Measurements from ENCODE around the gene CPVL. TPM values are rescaled to one million over a fixed set of nuclear protein-coding genes. Genes with fewer than 3 reads are reported as not detected.

The CPVL gene
- polyA plus RNA-seq, 3 donors = 410 to 1,111 (median 1,108) TPM

DNA sequence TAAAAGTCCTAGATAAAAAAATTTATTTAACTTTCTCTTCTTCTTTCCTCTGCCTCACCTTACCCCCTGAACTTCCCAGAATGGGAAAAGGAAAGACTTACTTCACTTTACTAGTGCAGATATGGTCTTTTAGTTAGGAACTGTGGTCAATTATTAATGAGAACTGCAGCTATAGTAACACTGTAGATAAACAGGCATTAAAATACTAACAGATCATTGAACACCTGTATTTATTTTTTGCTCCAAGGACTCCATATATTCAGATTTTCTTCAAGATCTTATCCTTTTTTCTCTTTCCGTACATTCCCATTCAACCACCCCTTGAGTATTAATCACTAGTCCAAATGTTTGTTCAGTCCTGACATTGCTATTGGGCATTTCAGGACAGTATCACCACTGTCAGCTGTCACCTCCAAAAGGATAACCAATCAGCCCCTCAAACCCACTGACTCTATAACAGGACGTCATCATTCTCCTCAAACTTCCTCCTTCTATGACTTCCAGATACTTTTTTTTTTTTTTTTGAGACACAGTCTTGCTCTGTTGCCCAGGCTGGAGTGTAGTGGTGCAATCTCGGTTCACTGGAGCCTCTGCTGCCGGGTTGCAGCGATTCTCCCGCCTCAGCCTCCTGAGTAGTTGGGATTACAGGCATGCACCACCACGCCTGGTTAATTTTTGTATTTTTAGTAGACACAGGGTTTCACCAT is 4.2 kb downstream of the CPVL start:
- H3K27me3 Mint-ChIP-seq (ENCODE audit: low read depth in 3 of 3) = no peaks in the 10 kb centered on the region
- Histone ChIP-seq H3K27ac (ENCODE audit: low read depth in 1 of 2, low read length in 2 of 2) (peak overlapping the region; percentile 64 to 69), H3K9ac (ENCODE audit: insufficient read depth, low read length, poor library complexity, severe bottlenecking) (peak overlapping the region; percentile 17), H3K4me1 (ENCODE audit: control insufficient read depth in 1 of 2, insufficient read depth in 2 of 2, low read length in 2 of 2) (peaks cover 95% of the 10 kb centered on the region in 2 donors), H3K27me3 (ENCODE audit: control insufficient read depth in 2 of 2, insufficient read depth in 2 of 2, low read length in 2 of 2) (no peaks in the 10 kb centered on the region), H3K4me2 (replicated peaks; ENCODE audit: extremely low read depth, low read length, poor library complexity, severe bottlenecking) (peak overlapping the region; percentile 94), H4K20me1 (ENCODE audit: insufficient read depth, low read length) (peaks cover 13% of the 10 kb centered on the region), H2AFZ (ENCODE audit: insufficient read depth, low read depth, low read length, poor library complexity, severe bottlenecking) (no peak overlapping the region), H3K79me2 (ENCODE audit: insufficient read depth, low read length) (peaks cover 96% of the 10 kb centered on the region), H3K9me3 (replicated peaks in 1 of 2; ENCODE audit: control insufficient read depth in 1 of 2, insufficient read depth in 1 of 2, low read length in 2 of 2) (no peaks in the 10 kb centered on the region), H3K4me3 (replicated peaks in 1 of 3; ENCODE audit: low read depth in 2 of 3, low read length in 3 of 3) (peak overlapping the region; percentile 5 to 98 (median 69)), H3K36me3 (replicated peaks in 1 of 2; ENCODE audit: control insufficient read depth in 1 of 2, insufficient read depth in 2 of 2, low read length in 2 of 2) (peaks cover 0 to 8% of the 10 kb centered on the region in 2 donors)
- H3K36me3 Mint-ChIP-seq = peaks cover 8 to 23% of the 10 kb centered on the region in 2 donors
- peaks cover 94% of the 10 kb centered on the region for H3K4me1 Mint-ChIP-seq
- intact Hi-C loops (cut with micrococcal nuclease) = loop anchor here in 1 of 2 donors (10.0 kb wide), 1 partner anchor 53 kb away; the partner anchor contains the start of gene CHN2
- TF ChIP-seq, protein P1, sequence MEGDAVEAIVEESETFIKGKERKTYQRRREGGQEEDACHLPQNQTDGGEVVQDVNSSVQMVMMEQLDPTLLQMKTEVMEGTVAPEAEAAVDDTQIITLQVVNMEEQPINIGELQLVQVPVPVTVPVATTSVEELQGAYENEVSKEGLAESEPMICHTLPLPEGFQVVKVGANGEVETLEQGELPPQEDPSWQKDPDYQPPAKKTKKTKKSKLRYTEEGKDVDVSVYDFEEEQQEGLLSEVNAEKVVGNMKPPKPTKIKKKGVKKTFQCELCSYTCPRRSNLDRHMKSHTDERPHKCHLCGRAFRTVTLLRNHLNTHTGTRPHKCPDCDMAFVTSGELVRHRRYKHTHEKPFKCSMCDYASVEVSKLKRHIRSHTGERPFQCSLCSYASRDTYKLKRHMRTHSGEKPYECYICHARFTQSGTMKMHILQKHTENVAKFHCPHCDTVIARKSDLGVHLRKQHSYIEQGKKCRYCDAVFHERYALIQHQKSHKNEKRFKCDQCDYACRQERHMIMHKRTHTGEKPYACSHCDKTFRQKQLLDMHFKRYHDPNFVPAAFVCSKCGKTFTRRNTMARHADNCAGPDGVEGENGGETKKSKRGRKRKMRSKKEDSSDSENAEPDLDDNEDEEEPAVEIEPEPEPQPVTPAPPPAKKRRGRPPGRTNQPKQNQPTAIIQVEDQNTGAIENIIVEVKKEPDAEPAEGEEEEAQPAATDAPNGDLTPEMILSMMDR (IDR thresholded peaks at IDR 0.05) = no peak
- peaks cover 0 to 3% (median 0%) of the 10 kb centered on the region in 7 donors for H3K9me3 Mint-ChIP-seq
- H3K4me3 Mint-ChIP-seq = peak overlapping the region; percentile 47 to 100
- WGBS (ENCODE audit: insufficient coverage) = 23% methylated on average over 4 of the region's 7 CpGs
- H3K27ac Mint-ChIP-seq = peak overlapping the region; percentile 81 to 98 (median 92)
- DNase-seq = peak; percentile 45 to 90 (median 80)

DNA sequence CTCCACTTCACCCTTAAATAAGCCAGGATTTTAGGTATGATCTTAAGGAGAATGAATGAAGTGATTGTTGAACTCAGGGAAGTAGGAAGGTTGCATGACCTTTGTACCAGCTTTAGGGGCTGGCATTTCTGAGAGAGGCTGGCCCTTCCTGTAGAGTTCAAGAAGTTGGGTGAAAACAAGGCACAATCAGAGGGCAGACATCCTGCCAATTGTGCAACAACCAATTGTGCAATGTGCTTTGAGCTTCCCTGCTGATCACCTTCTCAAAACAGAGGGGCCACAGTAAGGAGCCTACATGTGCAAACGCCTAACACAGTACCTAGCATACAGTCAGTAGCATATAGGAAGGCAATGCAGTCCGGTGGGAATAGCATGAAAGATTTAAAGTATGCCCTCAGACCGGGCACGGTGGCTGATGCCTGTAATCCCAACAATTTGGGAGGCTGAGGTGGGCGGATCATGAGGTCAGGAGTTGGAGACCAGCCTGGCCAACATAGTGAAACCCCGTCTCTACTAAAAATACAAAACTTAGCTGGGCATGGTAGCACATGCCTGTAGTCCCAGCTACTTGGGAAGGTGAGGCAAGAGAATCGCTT is 5.4 kb downstream of the CPVL start:
- intact Hi-C loops (cut with micrococcal nuclease) = loop anchor here in 1 of 2 donors (10.0 kb wide), 1 partner anchor 54 kb away; the partner anchor contains the start of gene CHN2
- peaks cover 98% of the 10 kb centered on the region in 2 donors for H3K4me1 ChIP-seq (ENCODE audit: control insufficient read depth in 1 of 2, insufficient read depth in 2 of 2, low read length in 2 of 2)
- peak; percentile 49 to 83 (median 82) for DNase-seq
- no peak overlapping the region for H3K9ac ChIP-seq (ENCODE audit: insufficient read depth, low read length, poor library complexity, severe bottlenecking)
- H3K27ac Mint-ChIP-seq = peak overlapping the region; percentile 85 to 98 (median 96)
- H4K20me1 ChIP-seq (ENCODE audit: insufficient read depth, low read length) = peaks cover 13% of the 10 kb centered on the region
- WGBS (ENCODE audit: insufficient coverage) = 0% methylated on average over 1 of the region's 7 CpGs
- H3K9me3 ChIP-seq (replicated peaks in 1 of 2; ENCODE audit: control insufficient read depth in 1 of 2, insufficient read depth in 1 of 2, low read length in 2 of 2) = no peaks in the 10 kb centered on the region
- peak overlapping the region; percentile 16 to 82 for H3K4me3 Mint-ChIP-seq
- no peaks in the 10 kb centered on the region for H3K27me3 Mint-ChIP-seq (ENCODE audit: low read depth in 3 of 3)
- peak overlapping the region; percentile 11 to 88 for H3K27ac ChIP-seq (ENCODE audit: low read depth in 1 of 2, low read length in 2 of 2)
- peaks cover 96% of the 10 kb centered on the region for H3K79me2 ChIP-seq (ENCODE audit: insufficient read depth, low read length)
- peaks cover 98% of the 10 kb centered on the region for H3K4me1 Mint-ChIP-seq
- no peak overlapping the region for H2AFZ ChIP-seq (ENCODE audit: insufficient read depth, low read depth, low read length, poor library complexity, severe bottlenecking)
- H3K36me3 Mint-ChIP-seq = peaks cover 8 to 23% of the 10 kb centered on the region in 2 donors
- H3K9me3 Mint-ChIP-seq = peaks cover 0 to 9% (median 4%) of the 10 kb centered on the region in 7 donors
- H3K36me3 ChIP-seq (replicated peaks in 1 of 2; ENCODE audit: control insufficient read depth in 1 of 2, insufficient read depth in 2 of 2, low read length in 2 of 2) = peaks cover 0 to 8% of the 10 kb centered on the region in 2 donors
- H3K27me3 ChIP-seq (ENCODE audit: control insufficient read depth in 2 of 2, insufficient read depth in 2 of 2, low read length in 2 of 2) = no peaks in the 10 kb centered on the region
- peak overlapping the region in 1 of 3 experiments; percentile 98 for H3K4me3 ChIP-seq (replicated peaks in 1 of 3; ENCODE audit: low read depth in 2 of 3, low read length in 3 of 3)
- TF ChIP-seq, protein P1 (IDR thresholded peaks at IDR 0.05) = no peak
- peak overlapping the region; percentile 94 for H3K4me2 ChIP-seq (replicated peaks; ENCODE audit: extremely low read depth, low read length, poor library complexity, severe bottlenecking)

All from CD14-positive monocyte (primary cell).